ENCODE measurements around the gene SSC5D. TPM values are rescaled to one million over a fixed set of nuclear protein-coding genes. Genes with fewer than 3 reads are reported as not detected.

Gene SSC5D
- polyA plus RNA-seq, 1 donor (not counting 4 experiments of a cell fraction or from before 2014, with no cell fraction given) = not detected

GRCh38 chr19:55484593-55485438, 3.4 kb upstream of the SSC5D start, which contains the start of gene NAT14:
Gene NAT14 (plus strand): TSS chr19:55485188. CDS start chr19:55485709, 521 bp downstream.
- dilution Hi-C loops (cut with MboI; ENCODE audit: extremely low pct_ligation_motif_present, low sequenced_read_pairs) = no loop called here
- Histone ChIP-seq H3K9me3 (ENCODE audit: control insufficient read depth, low read depth, low read length) (no peaks in the 10 kb centered on the region), H3K9me1 (ENCODE audit: control insufficient read depth, extremely low read depth, insufficient read depth, low read length) (peaks cover 3% of the 10 kb centered on the region), H4K20me1 (ENCODE audit: control insufficient read depth, extremely low read depth, insufficient read depth, low read length) (no peaks in the 10 kb centered on the region), H3K4me3 (ENCODE audit: control insufficient read depth in 2 of 3, extremely low read depth in 1 of 3, insufficient read depth in 2 of 3, low read depth in 1 of 3, low read length in 3 of 3) (peak within 1 kb of the TSS; percentile 60 to 76 (median 74)), H3K79me2 (ENCODE audit: control insufficient read depth, insufficient read depth, low read length) (no peaks in the 10 kb centered on the region), H3K9ac (ENCODE audit: control insufficient read depth, extremely low read depth, insufficient read depth, low read length) (peak within 1 kb of the TSS; percentile 76), H3K4me1 (ENCODE audit: control insufficient read depth, extremely low read depth, insufficient read depth, low read length) (peaks cover 27% of the 10 kb centered on the region), H3K27me3 (ENCODE audit: control insufficient read depth, extremely low read depth, insufficient read depth, low read length) (no peaks in the 10 kb centered on the region), H3K36me3 (ENCODE audit: control insufficient read depth in 2 of 2, extremely low read depth in 1 of 2, insufficient read depth in 2 of 2, low read length in 2 of 2) (peaks cover 0 to 5% of the 10 kb centered on the region in 2 experiments), H3K4me2 (ENCODE audit: control insufficient read depth, extremely low read depth, insufficient read depth, low read depth, low read length) (peak within 1 kb of the TSS; percentile 85), H3K27ac (ENCODE audit: control insufficient read depth, insufficient read depth, low read length) (peak within 1 kb of the TSS; percentile 53), H2AFZ (ENCODE audit: control insufficient read depth, low read length) (peak within 1 kb of the TSS; percentile 78)
- FAIRE-seq (no peak), DNase-seq (ENCODE audit: low read depth, low spot score) (no peak)
- TF ChIP-seq, protein P1, sequence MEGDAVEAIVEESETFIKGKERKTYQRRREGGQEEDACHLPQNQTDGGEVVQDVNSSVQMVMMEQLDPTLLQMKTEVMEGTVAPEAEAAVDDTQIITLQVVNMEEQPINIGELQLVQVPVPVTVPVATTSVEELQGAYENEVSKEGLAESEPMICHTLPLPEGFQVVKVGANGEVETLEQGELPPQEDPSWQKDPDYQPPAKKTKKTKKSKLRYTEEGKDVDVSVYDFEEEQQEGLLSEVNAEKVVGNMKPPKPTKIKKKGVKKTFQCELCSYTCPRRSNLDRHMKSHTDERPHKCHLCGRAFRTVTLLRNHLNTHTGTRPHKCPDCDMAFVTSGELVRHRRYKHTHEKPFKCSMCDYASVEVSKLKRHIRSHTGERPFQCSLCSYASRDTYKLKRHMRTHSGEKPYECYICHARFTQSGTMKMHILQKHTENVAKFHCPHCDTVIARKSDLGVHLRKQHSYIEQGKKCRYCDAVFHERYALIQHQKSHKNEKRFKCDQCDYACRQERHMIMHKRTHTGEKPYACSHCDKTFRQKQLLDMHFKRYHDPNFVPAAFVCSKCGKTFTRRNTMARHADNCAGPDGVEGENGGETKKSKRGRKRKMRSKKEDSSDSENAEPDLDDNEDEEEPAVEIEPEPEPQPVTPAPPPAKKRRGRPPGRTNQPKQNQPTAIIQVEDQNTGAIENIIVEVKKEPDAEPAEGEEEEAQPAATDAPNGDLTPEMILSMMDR (optimal IDR thresholded peaks at IDR 0.05 in 1 of 3, IDR thresholded peaks at IDR 0.05 in 1 of 3, conservative IDR thresholded peaks at IDR 0.05 in 1 of 3; ENCODE audit: extremely low read depth in 1 of 3, insufficient read depth in 2 of 3, low read length in 3 of 3) = no peak
- TF ChIP-seq EZH2 (IDR thresholded peaks at IDR 0.05; ENCODE audit: low read length) = no peak

DNA sequence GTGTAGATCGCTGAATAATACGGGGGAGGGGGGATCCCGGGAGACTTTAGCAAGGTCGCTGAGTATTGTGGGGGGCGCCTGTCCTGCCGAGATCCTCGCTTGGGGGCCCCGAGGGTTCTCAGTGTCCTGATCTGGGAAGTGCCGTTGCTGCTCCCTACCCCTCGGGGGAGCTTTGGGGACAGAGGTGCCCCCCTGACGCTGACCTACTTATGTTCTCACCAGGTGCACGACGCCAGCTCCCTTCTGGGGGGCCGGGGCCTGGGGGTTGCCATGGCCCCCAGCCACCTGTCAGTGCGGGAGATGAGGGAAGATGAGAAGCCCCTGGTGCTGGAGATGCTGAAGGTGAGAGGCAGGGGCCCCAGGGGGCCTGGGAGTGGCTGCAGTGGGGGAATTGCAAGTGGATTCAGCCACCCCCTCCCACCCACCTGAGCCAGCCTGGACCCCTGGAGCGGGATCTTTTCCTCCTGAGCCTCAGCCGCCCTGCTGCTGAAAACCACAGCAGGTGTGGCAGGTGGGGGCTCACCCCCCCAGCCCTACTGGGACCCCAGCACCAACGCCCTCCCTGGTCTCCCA, 2.7 kb upstream of the SSC5D start:
- Histone ChIP-seq H3K9me1 (ENCODE audit: control insufficient read depth, extremely low read depth, insufficient read depth, low read length) (peaks cover 3% of the 10 kb centered on the region), H3K27ac (ENCODE audit: control insufficient read depth, insufficient read depth, low read length) (peak overlapping the region; percentile 53), H3K9me3 (ENCODE audit: control insufficient read depth, low read depth, low read length) (no peaks in the 10 kb centered on the region), H4K20me1 (ENCODE audit: control insufficient read depth, extremely low read depth, insufficient read depth, low read length) (no peaks in the 10 kb centered on the region), H3K9ac (ENCODE audit: control insufficient read depth, extremely low read depth, insufficient read depth, low read length) (peak overlapping the region; percentile 76), H3K4me1 (ENCODE audit: control insufficient read depth, extremely low read depth, insufficient read depth, low read length) (peaks cover 27% of the 10 kb centered on the region), H2AFZ (ENCODE audit: control insufficient read depth, low read length) (peak overlapping the region; percentile 33), H3K4me2 (ENCODE audit: control insufficient read depth, extremely low read depth, insufficient read depth, low read depth, low read length) (peak overlapping the region; percentile 85), H3K4me3 (ENCODE audit: control insufficient read depth in 2 of 3, extremely low read depth in 1 of 3, insufficient read depth in 2 of 3, low read depth in 1 of 3, low read length in 3 of 3) (peak overlapping the region; percentile 60 to 76 (median 74)), H3K79me2 (ENCODE audit: control insufficient read depth, insufficient read depth, low read length) (no peaks in the 10 kb centered on the region), H3K36me3 (ENCODE audit: control insufficient read depth in 2 of 2, extremely low read depth in 1 of 2, insufficient read depth in 2 of 2, low read length in 2 of 2) (peaks cover 0 to 5% of the 10 kb centered on the region in 2 experiments), H3K27me3 (ENCODE audit: control insufficient read depth, extremely low read depth, insufficient read depth, low read length) (peaks cover under 1% of the 10 kb centered on the region)
- DNase-seq (ENCODE audit: low read depth, low spot score) (no peak), FAIRE-seq (no peak)
- dilution Hi-C loops (cut with MboI; ENCODE audit: extremely low pct_ligation_motif_present, low sequenced_read_pairs) = no loop called here
- no peak for TF ChIP-seq EZH2 (IDR thresholded peaks at IDR 0.05; ENCODE audit: low read length)
- TF ChIP-seq, protein P1 (optimal IDR thresholded peaks at IDR 0.05 in 1 of 3, IDR thresholded peaks at IDR 0.05 in 1 of 3, conservative IDR thresholded peaks at IDR 0.05 in 1 of 3; ENCODE audit: extremely low read depth in 1 of 3, insufficient read depth in 2 of 3, low read length in 3 of 3) = no peak

Measured in keratinocyte (primary cell).